K562 (cell line): ENCODE results near the gene ASAH2. TPM values are rescaled to one million over a fixed set of nuclear protein-coding genes. Genes with fewer than 3 reads are reported as not detected.

Experiments
- E2F6 ChIP-seq, 2 experiments: IDR thresholded peaks; 2 replicates each; pipeline ENCODE4 v1.6.1; 2011; ENCODE audit warnings: borderline replicate concordance in 1 of 2, control low read depth in 1 of 2, low read depth in 1 of 2, low read length in 1 of 2, mild to moderate bottlenecking in 1 of 2, mixed read lengths in 1 of 2, moderate library complexity in 1 of 2; ENCODE audit not compliant: insufficient read depth in 1 of 2, insufficient read length in 1 of 2, poor library complexity in 1 of 2, severe bottlenecking in 1 of 2; ENCODE audit errors: extremely low read depth in 1 of 2
- ETV1 ChIP-seq: fragments of 450-650 bp; conservative IDR thresholded peaks from 2 replicates; pipeline ENCODE4 v1.6.1; 2016; ENCODE audit warnings: missing genetic modification characterization, control low read depth, low read depth, missing compliant biosample characterization
- HCFC1 ChIP-seq: IDR thresholded peaks from 2 replicates; pipeline ENCODE4 v1.6.1; 2012; ENCODE audit warnings: low read depth, low read length, improper control_type of control experiment
- HEY1 ChIP-seq: fragments of 250-450 bp; sonication (Bioruptor Pico); IDR thresholded peaks from 2 replicates; pipeline ENCODE4 v1.5.0; 2020; ENCODE audit warnings: mild to moderate bottlenecking, moderate library complexity, borderline replicate concordance
- KAT7 ChIP-seq: sonication (generic); formaldehyde crosslinking; IDR thresholded peaks from 2 replicates; pipeline ENCODE4 v1.8.0; 2022; ENCODE audit warnings: missing genetic modification reagents, mild to moderate bottlenecking, borderline replicate concordance
- KDM1A ChIP-seq, 2 experiments: fragments of 450-650 bp; IDR thresholded peaks; 2 replicates each; pipeline ENCODE4 v1.6.1; 2016; ENCODE audit warnings: mild to moderate bottlenecking in 2 of 2
- MAFK ChIP-seq: IDR thresholded peaks from 2 replicates; pipeline ENCODE4 v1.6.1; 2011; ENCODE audit warnings: low read length, improper control_type of control experiment
- NCOA1 ChIP-seq: fragments of 450-650 bp; IDR thresholded peaks from 2 replicates; pipeline ENCODE4 v1.6.1; 2016; ENCODE audit warnings: low read depth
- NELFE ChIP-seq: IDR thresholded peaks from 2 replicates; pipeline ENCODE4 v1.6.1; 2011; ENCODE audit warnings: mild to moderate bottlenecking; ENCODE audit not compliant: insufficient read depth, insufficient read length
- NFXL1 ChIP-seq: fragments of 450-650 bp; formaldehyde crosslinking; IDR thresholded peaks from 2 replicates; pipeline ENCODE4 v1.4.0; 2021; ENCODE audit warnings: mild to moderate bottlenecking
- RBM17 ChIP-seq: fragments of 200-400 bp; formaldehyde crosslinking; IDR thresholded peaks from 2 replicates; pipeline ENCODE4 v1.6.1; 2017; ENCODE audit warnings: low read depth, mild to moderate bottlenecking, low read length, borderline replicate concordance
- RREB1 ChIP-seq: fragments of 250-450 bp; sonication (Bioruptor Pico); IDR thresholded peaks from 2 replicates; pipeline ENCODE4 v1.4.0; 2020
- TAL1 ChIP-seq: fragments of 450-650 bp; IDR thresholded peaks from 2 replicates; pipeline ENCODE4 v1.6.1; 2016; ENCODE audit warnings: mild to moderate bottlenecking
- YY1 ChIP-seq, 3 experiments: IDR thresholded peaks; 2 replicates each; pipeline ENCODE4 v1.6.1; 2011; ENCODE audit warnings: low read length in 2 of 3, mild to moderate bottlenecking in 2 of 3, moderate library complexity in 2 of 3, borderline replicate concordance in 1 of 3, control low read depth in 1 of 3, low read depth in 1 of 3; ENCODE audit not compliant: insufficient read depth in 3 of 3, insufficient replicate concordance in 2 of 3, control insufficient read depth in 1 of 3, insufficient read length in 1 of 3; ENCODE audit errors: extremely low read depth in 1 of 3
- ZBTB26 ChIP-seq: fragments of 450-650 bp; formaldehyde crosslinking; IDR thresholded peaks from 2 replicates; pipeline ENCODE4 v1.4.0; 2022; ENCODE audit warnings: missing genetic modification characterization
- ZNF316 ChIP-seq: fragments of 450-650 bp; IDR thresholded peaks from 2 replicates; pipeline ENCODE4 v1.6.1; 2016
- polyA plus RNA-seq, 8 experiments: library from polyadenylated mRNA; depleted of rRNA in 4 of 8; stranded (reverse) in 5 of 8; unstranded in 3 of 8; fragments of >200 nt; fragmentation: Nextera tagmentation in 2 of 8; fragmentation: Illumina TruSeq in 1 of 8; extraction: Ambion mirVana in 2 of 8; extraction: Trizol in 1 of 8; gene quantifications; 2 replicates each; pipeline versions ENCODE4 v1.2.1 to v1.2.3, GENCODE V29; 2011 to 2014; ENCODE audit warnings: inconsistent platforms in 1 of 8, missing spikeins in 1 of 8
- total RNA-seq, 7 experiments: library from RNA; depleted of rRNA in 6 of 7; stranded (reverse); fragments of >200 nt in 6 of 7; fragmentation: Illumina TruSeq in 2 of 7; extraction: Trizol in 2 of 7; gene quantifications; 2 replicates each; pipeline versions ENCODE4 v1.2.1 to v1.2.3, GENCODE V29; 2011 to 2021; ENCODE audit warnings: low replicate concordance in 1 of 7
- TF ChIP-seq, protein P1 (sequence below), 2 experiments: fragments of 450-650 bp; conservative IDR thresholded peaks; 2 replicates each; pipeline ENCODE4 v1.6.1; 2017; ENCODE audit warnings: mild to moderate bottlenecking in 2 of 2, moderate library complexity in 2 of 2

Gene ASAH2
- total and polyA plus RNA-seq, 9 of the 15 experiments (the other 6 are each of a cell fraction or from before 2014, with no cell fraction given): 2.5 to 12.0 (median 8.5) TPM

DNA sequence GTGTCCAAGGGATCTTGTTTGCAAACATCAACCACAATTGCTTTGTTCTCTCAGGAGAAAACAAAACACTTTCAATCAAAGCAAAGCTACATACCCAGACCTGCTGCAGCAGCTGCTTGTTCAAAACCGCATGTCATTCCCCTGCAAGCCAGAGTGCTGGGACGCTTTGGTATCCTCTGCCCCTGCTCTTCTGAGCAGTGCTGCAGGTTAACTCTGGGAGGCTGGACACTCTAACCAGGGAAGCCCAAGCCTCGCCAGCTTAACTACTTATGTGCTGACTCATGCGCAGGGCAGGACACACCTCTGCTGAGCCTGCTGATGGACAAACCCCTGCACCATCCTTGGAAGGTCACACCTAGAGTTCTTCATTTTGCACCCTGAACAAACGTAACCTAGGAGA is 28.2 kb upstream of the ASAH2 start (continued):
- TF ChIP-seq RREB1: no peak
- TF ChIP-seq NFXL1: no peak
- peak; percentile 78 for TF ChIP-seq MAFK
- TF ChIP-seq, protein P1, sequence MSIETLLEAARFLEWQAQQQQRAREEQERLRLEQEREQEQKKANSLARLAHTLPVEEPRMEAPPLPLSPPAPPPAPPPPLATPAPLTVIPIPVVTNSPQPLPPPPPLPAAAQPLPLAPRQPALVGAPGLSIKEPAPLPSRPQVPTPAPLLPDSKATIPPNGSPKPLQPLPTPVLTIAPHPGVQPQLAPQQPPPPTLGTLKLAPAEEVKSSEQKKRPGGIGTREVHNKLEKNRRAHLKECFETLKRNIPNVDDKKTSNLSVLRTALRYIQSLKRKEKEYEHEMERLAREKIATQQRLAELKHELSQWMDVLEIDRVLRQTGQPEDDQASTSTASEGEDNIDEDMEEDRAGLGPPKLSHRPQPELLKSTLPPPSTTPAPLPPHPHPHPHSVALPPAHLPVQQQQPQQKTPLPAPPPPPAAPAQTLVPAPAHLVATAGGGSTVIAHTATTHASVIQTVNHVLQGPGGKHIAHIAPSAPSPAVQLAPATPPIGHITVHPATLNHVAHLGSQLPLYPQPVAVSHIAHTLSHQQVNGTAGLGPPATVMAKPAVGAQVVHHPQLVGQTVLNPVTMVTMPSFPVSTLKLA (conservative IDR thresholded peaks at IDR 0.05): 0 out of 4 replicates have a peak, but pooled peaks have one; percentile 6 to 17
- TF ChIP-seq KAT7 (CRISPR knock-in tag): no peak
- TF ChIP-seq HCFC1: no peak
- peak in 1 of 3 experiments; percentile 74 for TF ChIP-seq YY1 (IDR thresholded peaks at IDR 0.05; ENCODE audit: borderline replicate concordance in 1 of 3, control insufficient read depth in 1 of 3, extremely low read depth in 1 of 3, insufficient read depth in 3 of 3, insufficient read length in 1 of 3, insufficient replicate concordance in 2 of 3, low read depth in 1 of 3, low read length in 2 of 3)
- TF ChIP-seq E2F6 (IDR thresholded peaks at IDR 0.05; ENCODE audit: borderline replicate concordance in 1 of 2, extremely low read depth in 1 of 2, insufficient read depth in 1 of 2, insufficient read length in 1 of 2, low read depth in 1 of 2, low read length in 1 of 2, poor library complexity in 1 of 2, severe bottlenecking in 1 of 2): no peak
- TF ChIP-seq ZNF316: peak; percentile 94
- no peak for TF ChIP-seq KDM1A (IDR thresholded peaks at IDR 0.05)
- no peak for TF ChIP-seq NELFE
- no peak for TF ChIP-seq ETV1 (tag)
- TF ChIP-seq NCOA1: no peak
- no peak for TF ChIP-seq RBM17
- TF ChIP-seq HEY1: no peak
- TF ChIP-seq TAL1: no peak
- TF ChIP-seq ZBTB26 (CRISPR knock-in tag): no peak
